Esophagus (tissue), 2 donors: ENCODE results near the gene SAPCD1. TPM values are rescaled to one million over a fixed set of nuclear protein-coding genes. Genes with fewer than 3 reads are reported as not detected.

Experiments used
- H3K27ac ChIP-seq, 2 donors: one replicate each; pipeline ENCODE4 v1.5.1; 2013; ENCODE audit warnings: low read depth in 2 of 2, mild to moderate bottlenecking in 2 of 2, inconsistent platforms in 1 of 2, low read length in 1 of 2, moderate library complexity in 1 of 2
- H3K27me3 ChIP-seq, 2 donors: one replicate each; pipeline ENCODE4 v1.6.1; 2013; ENCODE audit warnings: low read length in 2 of 2, control low read depth in 1 of 2, mild to moderate bottlenecking in 1 of 2; ENCODE audit not compliant: insufficient read depth in 2 of 2, control insufficient read depth in 1 of 2
- H3K36me3 ChIP-seq, 2 donors: one replicate each; pipeline ENCODE4 v1.6.1; 2013; ENCODE audit warnings: low read length in 1 of 2; ENCODE audit not compliant: control insufficient read depth in 2 of 2, insufficient read depth in 2 of 2
- H3K4me1 ChIP-seq, 2 donors: one replicate each; pipeline ENCODE4 v1.6.1; 2013; ENCODE audit warnings: low read length in 1 of 2; ENCODE audit not compliant: control insufficient read depth in 2 of 2, insufficient read depth in 2 of 2
- H3K4me3 ChIP-seq, 2 donors: one replicate each; pipeline ENCODE4 v1.5.1; 2013; ENCODE audit warnings: low read length in 2 of 2, mild to moderate bottlenecking in 2 of 2, low read depth in 1 of 2, moderate library complexity in 1 of 2
- H3K9me3 ChIP-seq, 2 donors: one replicate each; pipeline ENCODE4 v1.6.1; 2013; ENCODE audit warnings: mild to moderate bottlenecking in 2 of 2, low read depth in 1 of 2, low read length in 1 of 2, moderate library complexity in 1 of 2; ENCODE audit not compliant: control insufficient read depth in 2 of 2, insufficient read depth in 1 of 2
- WGBS, 2 donors: extraction: QIAGEN DNeasy Blood & Tissue Kit; methylation state at CpG; one replicate each; pipeline ENCODE4 v1.1.7; 2013; 5-methylcytosine and 5-hydroxymethylcytosine counted together
- polyA plus RNA-seq, 2 donors: library from polyadenylated mRNA; stranded (reverse); fragments of 200-250 nt; gene quantifications; one replicate each; pipeline ENCODE4 v1.2.3, GENCODE V29; 2013
- donor health status: healthy with polysubstance abuse.
- donor health status: Bipolar disorder and iron deficiency.

SAPCD1 gene
- polyA plus RNA-seq, 2 donors, result 2.3 to 7.6 TPM

DNA sequence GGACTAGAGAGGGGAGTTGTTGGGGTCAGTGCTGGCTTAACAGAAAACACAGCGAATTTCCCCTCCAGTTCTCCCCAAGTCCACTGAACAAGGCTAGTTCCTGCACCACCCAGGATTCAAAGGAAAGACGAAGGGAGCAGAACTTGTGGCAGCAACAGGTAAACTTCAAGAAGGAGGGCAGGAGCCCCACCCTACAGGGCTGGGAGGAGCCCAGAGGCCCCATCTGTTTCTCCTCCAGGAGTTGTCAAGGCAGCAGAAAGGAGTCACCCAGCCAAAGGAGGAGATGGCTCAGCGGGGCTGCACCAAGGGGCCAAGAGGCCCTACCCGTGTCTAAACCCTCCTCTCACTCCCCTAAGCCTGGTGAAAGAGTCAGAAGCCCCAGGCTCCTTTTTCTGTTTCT lies 1.7 kb downstream of the SAPCD1 start:
- 66 to 73% methylated on average over 4 of the region's 4 CpGs for WGBS, 2 donors
- no peaks in the 10 kb centered on the region for H3K27me3 ChIP-seq
- H3K4me1 ChIP-seq, result peaks cover 0 to 3% of the 10 kb centered on the region in 2 donors
- no peak overlapping the region for H3K27ac ChIP-seq
- H3K9me3 ChIP-seq, result no peaks in the 10 kb centered on the region
- no peak overlapping the region for H3K4me3 ChIP-seq
- H3K36me3 ChIP-seq, result no peaks in the 10 kb centered on the region

GRCh38 chr6:31765559-31765909 lies 3.1 kb downstream of the SAPCD1 start:
- Histone ChIP-seq H3K27me3 (no peaks in the 10 kb centered on the region), H3K4me1 (peaks cover 0 to 3% of the 10 kb centered on the region in 2 donors), H3K9me3 (no peaks in the 10 kb centered on the region), H3K27ac (no peak overlapping the region), H3K4me3 (no peak overlapping the region), H3K36me3 (no peaks in the 10 kb centered on the region)
- 80 to 89% methylated on average over 9 of the region's 9 CpGs for WGBS, 2 donors

DNA sequence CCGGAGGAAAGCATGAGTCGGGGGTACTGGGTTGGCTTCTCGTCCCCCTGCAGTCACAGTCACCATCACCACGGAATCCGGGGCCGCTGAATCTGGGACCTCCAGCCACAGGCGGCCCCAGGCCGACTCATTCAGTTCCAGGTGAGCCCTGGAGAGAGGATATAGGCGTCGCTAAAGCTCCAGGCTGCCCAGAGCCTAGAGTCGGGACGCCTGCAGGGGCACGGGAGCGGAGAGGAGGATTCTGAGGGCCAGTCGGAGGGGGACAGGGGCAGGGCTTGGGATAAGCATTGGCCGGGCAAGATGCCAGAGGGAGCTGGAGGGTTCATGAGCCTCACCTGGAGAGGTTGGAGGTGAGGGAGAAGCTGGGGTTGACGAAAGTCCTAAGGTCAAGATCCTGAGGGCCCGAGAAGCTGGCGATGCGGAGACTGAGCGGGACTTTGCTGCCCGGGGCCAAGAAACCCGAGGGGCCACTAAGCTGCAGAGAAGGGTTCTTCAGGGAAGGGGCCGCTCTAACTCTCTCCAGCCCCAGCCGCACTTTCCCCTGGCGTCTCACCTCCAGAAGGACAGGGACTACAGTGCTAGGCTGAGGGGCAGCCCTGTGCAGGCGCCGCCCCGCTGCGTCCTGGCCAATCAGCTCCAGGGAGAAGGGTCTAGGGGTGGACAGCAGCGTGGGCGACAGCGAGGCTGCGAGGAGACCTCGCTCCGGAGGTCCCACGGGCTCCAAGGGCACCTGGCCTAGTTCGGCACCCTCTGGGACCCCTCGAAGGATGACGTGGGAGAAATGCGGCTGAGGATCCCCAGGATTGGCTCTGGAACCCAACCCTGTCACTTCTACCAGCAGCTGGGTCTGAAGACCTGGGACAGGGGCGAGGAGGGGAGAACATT lies 3.7 kb downstream of the SAPCD1 start:
- H3K9me3 ChIP-seq, result no peaks in the 10 kb centered on the region
- no peaks in the 10 kb centered on the region for H3K27me3 ChIP-seq
- no peak overlapping the region for H3K4me3 ChIP-seq
- no peak overlapping the region for H3K27ac ChIP-seq
- H3K4me1 ChIP-seq, result peaks cover 0 to 3% of the 10 kb centered on the region in 2 donors
- H3K36me3 ChIP-seq, result no peaks in the 10 kb centered on the region
- whole genome bisulfite sequencing, 2 donors, result 49 to 62% methylated on average over 42 of the region's 42 CpGs

- no peaks in the 10 kb centered on the region for H3K9me3 ChIP-seq
- H3K4me1 ChIP-seq, result peaks cover 0 to 3% of the 10 kb centered on the region in 2 donors
- H3K27me3 ChIP-seq, result no peaks in the 10 kb centered on the region
- 82 to 87% methylated on average over 6 of the region's 6 CpGs for WGBS, 2 donors
- no peak overlapping the region for H3K27ac ChIP-seq
- H3K36me3 ChIP-seq, result no peaks in the 10 kb centered on the region
- H3K4me3 ChIP-seq, result no peak overlapping the region
Measured at GRCh38 chr6:31767096-31767645, 4.7 kb downstream of the SAPCD1 start.

GRCh38 chr6:31768363-31769257 lies 6.2 kb downstream of the SAPCD1 start:
- no peaks in the 10 kb centered on the region for H3K27me3 ChIP-seq
- no peak overlapping the region for H3K4me3 ChIP-seq
- no peak overlapping the region for H3K27ac ChIP-seq
- WGBS, 2 donors, result 91% methylated on average over 18 of the region's 18 CpGs
- no peaks in the 10 kb centered on the region for H3K9me3 ChIP-seq
- H3K36me3 ChIP-seq, result no peaks in the 10 kb centered on the region
- H3K4me1 ChIP-seq, result peaks cover 0 to 3% of the 10 kb centered on the region in 2 donors

DNA sequence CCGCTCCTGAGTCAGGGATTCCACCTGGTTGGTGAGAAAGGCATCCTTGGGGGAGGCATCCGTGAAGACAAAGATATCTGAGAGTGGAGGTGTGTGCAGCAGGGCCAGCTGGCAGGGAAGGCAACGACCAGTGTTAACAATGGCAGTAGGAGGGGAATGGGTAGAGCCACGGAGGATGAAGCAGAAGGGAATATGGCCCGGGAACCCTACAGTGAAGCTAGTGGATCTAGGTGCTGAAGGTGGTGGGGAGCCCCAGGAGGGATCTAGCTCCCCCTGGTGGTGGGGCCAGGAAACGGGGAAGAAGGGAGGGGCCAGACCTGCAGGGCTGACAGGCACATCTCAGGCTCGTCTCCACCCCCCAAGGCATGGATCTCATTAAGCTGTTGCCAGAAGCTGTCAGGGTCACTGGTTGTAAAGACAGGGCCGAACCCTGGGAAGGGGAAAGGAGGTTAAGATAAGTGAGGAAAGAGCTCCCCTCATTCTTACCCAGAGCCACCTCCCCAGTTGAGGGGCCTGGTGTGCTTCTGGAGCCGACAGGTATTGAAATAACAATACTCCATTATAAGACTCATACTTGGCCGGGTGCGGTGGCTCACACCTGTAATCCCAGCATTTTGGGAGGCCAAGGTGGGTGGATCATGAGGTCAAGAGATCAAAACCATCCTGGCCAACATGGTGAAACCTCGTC lies 7.4 kb downstream of the SAPCD1 start:
- no peak overlapping the region for H3K27ac ChIP-seq
- H3K4me1 ChIP-seq, result peaks cover 0 to 3% of the 10 kb centered on the region in 2 donors
- no peaks in the 10 kb centered on the region for H3K36me3 ChIP-seq
- H3K4me3 ChIP-seq, result no peak overlapping the region
- no peaks in the 10 kb centered on the region for H3K27me3 ChIP-seq
- 55% methylated on average over 12 of the region's 12 CpGs for WGBS, 2 donors
- no peaks in the 10 kb centered on the region for H3K9me3 ChIP-seq

- Histone ChIP-seq H3K27ac (no peak overlapping the region), H3K4me3 (no peak overlapping the region)
- 86 to 89% methylated on average over 2 of the region's 2 CpGs for WGBS, 2 donors
Measured at GRCh38 chr6:31770860-31771259, 8.4 kb downstream of the SAPCD1 start.

GRCh38 chr6:31771992-31772358 lies 9.5 kb downstream of the SAPCD1 start:
- Histone ChIP-seq H3K4me1 (peaks cover 2 to 6% of the 10 kb centered on the region in 2 donors), H3K9me3 (no peaks in the 10 kb centered on the region), H3K27ac (no peak overlapping the region), H3K36me3 (no peaks in the 10 kb centered on the region), H3K27me3 (no peaks in the 10 kb centered on the region), H3K4me3 (no peak overlapping the region)
- WGBS, 2 donors, result 67 to 68% methylated on average over 4 of the region's 4 CpGs

More at GRCh38 chr6:31770860-31771259, 8.4 kb downstream of the SAPCD1 start:
- Histone ChIP-seq H3K9me3 (no peaks in the 10 kb centered on the region), H3K36me3 (no peaks in the 10 kb centered on the region), H3K27me3 (no peaks in the 10 kb centered on the region), H3K4me1 (peaks cover 0 to 6% of the 10 kb centered on the region in 2 donors)

- Histone ChIP-seq H3K27me3 (no peaks in the 10 kb centered on the region), H3K27ac (no peak overlapping the region), H3K4me3 (no peak overlapping the region), H3K36me3 (peaks cover under 1 to 18% of the 10 kb centered on the region in 2 donors), H3K4me1 (peaks cover 6 to 9% of the 10 kb centered on the region in 2 donors), H3K9me3 (no peaks in the 10 kb centered on the region)
- 59 to 67% methylated on average over 4 of the region's 4 CpGs for WGBS, 2 donors
Measured at GRCh38 chr6:31775184-31775583, 12.7 kb downstream of the SAPCD1 start.
